SKM-1 treated with dmso at 0.1 percent for 144 hours (cell line): ENCODE measurements around the gene PIGW.

ENCODE experiments used
- DNase-seq: peaks from one replicate; lab custom pipeline; 2025; ENCODE audit not compliant: unreplicated experiment; lab: John Stamatoyannopoulos, UW

Gene PIGW, protein sequence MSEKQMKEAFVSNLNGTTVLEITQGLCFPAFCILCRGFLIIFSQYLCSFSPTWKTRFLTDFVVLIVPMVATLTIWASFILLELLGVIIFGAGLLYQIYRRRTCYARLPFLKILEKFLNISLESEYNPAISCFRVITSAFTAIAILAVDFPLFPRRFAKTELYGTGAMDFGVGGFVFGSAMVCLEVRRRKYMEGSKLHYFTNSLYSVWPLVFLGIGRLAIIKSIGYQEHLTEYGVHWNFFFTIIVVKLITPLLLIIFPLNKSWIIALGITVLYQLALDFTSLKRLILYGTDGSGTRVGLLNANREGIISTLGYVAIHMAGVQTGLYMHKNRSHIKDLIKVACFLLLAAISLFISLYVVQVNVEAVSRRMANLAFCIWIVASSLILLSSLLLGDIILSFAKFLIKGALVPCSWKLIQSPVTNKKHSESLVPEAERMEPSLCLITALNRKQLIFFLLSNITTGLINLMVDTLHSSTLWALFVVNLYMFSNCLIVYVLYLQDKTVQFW

DNA sequence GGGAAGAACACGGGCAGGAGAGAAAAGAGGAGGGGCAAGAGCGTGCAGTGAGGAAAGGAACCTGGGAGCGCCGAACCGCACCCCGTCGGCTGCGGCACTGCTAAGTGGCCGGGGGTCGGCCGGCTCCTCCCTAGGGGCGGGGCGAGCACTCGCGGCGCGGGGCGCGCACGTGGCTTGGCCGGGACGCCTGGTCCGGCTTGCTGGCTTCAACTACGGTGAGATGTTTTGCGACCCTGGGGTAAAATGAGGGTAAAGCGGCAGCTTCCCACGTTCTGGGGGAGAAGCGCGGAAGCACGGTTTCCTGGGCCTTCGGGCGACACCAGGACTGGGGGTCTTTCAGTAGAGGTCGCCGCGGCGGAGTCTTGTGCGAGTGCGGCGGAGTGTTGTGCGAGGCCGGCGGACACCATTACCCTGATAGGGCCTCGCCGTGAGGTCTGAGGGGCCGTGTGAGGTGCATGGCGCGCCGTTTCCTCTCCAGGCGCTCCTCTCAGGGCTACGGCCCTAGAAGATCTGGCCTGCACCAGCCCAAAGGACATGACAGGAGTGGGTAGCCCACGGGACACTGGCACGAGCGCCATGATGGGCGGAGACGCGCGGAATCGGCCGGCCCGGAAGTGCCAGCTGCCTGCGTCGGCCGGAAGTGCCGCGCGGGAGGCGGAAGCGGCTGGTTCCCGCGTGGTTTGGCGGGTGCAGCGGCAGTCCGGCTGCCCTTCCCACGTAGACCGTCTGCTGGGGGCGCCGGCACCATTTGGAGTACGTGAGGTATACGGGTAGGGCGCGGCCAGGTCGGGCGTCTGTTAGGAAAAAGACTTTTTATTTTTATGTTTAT lies at the start of gene PIGW, which contains the start of gene MYO19:
Gene PIGW, plus strand, starts transcription at position 148 of the 829 bp plus-strand sequence. CDS start 2,115 bp downstream, outside the sequence.
Gene MYO19, minus strand, starts transcription at position 29 of the 829 bp plus-strand sequence. CDS start 2,330 bp downstream, outside the sequence.
- DNase-seq = peak; percentile 88

DNA sequence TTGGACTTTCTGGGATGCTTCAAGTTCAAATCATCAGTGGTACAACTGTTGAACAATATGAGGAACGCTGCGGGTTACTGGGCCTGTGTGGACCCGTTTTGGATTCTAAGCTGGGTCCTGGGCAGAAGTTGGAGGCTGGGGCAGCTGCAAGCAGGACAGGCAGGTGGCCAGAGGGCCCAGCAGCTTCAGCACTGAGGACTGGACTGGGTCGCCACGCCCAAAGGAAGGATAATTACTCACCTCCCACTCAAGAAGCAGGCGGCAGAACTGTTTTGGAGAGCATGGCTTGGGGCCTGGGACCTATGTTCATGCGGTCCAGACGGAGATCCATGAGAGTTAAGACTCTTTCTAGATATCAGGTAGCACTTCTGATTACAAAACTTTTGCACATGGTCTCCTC lies 49.8 kb upstream of the PIGW start:
- DNase-seq = no peak

DNA sequence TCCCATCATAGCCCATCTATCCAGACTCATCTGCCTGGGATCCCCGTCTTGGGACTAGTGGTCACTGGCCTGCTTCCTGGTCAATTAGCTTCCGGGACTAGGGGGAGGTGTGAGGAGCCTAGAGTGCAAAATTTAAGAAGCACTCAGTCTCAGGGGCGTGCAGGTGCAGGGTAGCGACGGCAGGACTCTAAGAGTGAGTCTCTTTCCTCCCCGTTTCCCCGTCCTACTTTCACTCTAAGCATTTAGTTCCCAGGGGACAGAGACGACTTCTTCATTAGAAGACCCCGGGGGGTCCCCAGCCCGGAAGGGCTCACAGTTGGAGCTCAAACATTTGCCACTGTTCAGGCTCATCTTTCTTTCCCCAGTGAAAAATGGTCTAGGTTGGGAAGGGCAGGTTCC lies 49.0 kb upstream of the PIGW start:
- DNase-seq = no peak

DNA sequence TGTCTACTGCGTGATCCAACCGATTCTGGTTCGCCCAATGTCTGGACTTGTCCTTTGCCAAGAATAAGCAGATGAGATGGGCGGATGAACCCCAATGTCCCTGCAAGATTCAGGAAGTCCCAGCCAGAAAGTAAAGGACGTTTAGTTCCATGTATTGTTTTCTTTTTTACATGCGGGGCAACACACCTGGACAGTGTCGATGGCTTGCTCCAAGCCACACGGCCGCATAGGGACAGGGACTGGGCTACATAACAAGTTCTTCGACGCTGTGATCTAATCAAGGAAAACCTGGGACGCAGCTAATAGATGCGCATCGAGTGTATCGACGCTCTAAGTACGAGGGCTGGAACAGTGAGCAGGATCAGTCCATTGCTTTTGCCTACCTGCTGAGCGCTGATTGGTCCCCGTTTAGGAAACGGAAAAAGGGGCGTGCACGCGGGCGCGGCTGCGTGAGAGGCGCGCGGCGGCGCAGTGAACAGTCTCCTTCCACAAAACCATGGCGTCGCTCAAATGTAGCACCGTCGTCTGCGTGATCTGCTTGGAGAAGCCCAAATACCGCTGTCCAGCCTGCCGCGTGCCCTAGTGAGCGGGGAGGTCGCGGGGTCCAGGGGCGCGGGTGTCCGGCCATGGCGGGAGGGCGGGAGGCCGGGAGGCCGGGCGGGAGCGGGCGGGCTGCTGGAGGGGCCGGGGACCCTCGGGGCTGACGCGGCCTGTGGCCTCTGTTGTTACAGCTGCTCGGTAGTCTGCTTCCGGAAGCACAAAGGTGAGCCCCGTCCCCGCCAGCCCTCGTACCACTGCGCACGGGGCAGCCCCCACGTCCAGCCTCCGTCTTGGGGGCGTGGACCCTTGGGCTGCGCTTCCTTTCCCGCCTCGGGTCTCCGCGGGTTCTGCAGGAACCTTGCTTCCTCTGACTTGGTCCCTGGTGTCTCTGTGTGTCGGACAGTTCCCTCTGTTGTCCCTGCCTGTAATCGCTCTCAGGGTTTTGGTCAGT lies 48.3 kb upstream of the PIGW start, which contains the start of gene ZNHIT3:
Gene ZNHIT3, plus strand, starts transcription at position 478 of the 991 bp plus-strand sequence. Its CDS starts 19 bp downstream, at position 497.
- peak; percentile 91 for DNase-seq

DNA sequence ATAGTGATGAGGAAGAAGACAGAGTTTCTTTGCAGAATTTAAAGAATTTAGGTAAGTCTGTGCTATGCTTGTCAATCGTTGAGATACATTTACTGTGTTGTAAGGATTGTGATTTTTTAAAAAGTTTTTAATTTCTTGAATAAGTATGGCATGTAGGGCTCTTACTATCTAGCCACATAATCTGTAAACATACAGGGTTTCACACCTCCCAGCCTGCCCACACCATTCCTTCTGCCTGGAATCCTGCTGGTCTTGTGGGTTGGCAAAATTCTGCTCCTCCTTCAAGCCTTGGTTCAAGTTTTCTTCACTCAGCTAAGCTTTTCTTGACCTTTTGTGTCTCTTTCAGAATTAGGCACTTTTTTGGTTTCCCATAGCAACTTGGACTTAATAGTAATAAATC lies 40.8 kb upstream of the PIGW start:
- DNase-seq = no peak

DNA sequence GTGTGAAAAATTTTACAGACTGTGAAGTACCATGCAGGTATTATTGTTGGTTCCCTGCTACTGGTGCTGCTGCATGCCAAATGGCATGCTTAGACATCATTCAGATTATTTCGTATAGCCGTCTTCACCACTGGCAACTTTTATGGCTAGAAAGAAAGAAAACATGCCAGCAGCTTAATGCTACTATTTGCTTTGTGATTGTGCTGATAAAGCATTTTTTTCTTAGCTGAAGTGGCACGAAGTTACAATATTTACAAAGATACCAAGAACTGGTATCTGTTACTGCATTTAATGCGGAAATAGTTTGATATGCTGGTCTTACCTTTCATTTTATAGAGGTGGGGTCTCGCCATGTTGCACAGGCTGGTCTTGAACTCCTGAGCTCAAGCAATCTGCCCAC lies 40.1 kb upstream of the PIGW start:
- no peak for DNase-seq

DNA sequence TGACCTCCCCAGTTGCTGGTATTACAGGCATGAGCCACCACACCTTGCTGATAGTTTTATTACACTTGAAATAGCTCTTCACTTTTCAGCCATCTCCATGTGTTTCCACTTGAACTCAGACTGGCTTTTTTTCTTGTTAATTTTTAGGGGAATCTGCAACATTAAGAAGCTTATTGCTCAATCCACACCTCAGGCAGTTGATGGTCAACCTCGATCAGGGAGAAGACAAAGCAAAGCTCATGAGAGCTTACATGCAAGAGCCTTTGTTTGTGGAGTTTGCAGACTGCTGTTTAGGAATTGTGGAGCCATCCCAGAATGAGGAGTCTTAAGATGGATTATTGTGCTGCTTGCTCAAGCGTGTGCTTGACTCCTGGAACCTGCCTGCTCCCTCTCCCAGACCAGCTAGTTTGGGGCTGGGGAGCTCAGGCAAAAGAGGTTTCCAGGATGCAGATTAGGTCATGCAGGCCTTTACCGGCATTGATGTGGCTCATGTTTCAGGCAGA lies 39.7 kb upstream of the PIGW start:
- no peak for DNase-seq

DNA sequence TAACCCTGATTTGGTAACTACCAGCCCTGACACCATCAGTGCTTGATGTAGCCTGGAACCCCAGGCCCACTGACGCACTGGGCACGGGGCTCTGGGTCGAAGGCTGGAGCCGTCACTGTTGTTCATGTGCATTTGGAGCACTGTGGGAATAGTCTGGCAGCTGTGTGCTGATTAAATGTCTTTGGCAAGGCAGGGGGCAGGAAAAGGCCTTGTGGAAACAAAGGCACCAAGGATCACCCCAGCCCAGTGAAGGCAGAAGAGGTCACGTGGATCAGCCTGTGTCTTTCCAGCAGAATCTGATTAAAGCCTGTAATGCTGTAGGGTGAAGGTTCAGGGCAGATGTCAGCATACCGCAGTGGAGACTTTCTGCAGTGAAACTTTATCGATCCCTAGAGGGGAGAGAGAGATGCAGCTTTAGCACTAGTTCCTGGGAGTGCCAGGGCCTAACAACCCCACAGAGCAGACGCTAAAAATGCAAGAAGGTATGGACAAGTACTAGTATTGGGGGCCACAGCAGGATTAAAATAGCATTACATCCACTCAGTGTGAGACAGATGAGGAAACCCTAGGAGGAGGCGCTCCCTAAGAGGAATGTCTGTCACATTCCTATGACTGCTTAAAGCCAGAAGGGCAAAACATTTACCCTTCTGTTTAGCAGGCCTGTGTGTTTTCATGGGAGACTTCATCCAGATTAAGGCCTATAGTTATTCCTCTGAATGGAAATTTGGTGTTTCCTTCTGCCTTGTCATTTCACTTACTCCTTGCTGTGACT lies 38.6 kb upstream of the PIGW start:
- DNase-seq = no peak

DNA sequence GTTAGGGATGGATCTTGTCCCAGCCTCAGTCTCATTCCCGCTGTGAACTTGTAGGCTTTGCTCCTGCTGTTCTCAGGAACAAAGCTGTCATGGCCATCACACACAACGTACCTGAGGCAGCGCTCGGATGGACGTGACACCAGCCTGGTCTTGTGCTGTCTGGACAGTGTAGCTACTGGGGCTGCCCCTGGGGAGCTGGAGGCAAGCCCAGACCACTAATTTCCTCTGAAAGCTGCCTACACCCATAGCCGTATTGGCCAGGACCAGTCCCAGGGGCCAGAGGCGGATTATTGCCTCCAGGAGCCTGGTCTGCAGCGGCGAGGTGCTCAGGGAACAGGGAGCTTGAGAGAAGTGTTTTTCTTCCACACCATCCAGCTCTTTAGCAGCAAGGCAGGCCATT lies 36.6 kb upstream of the PIGW start:
- no peak for DNase-seq

DNA sequence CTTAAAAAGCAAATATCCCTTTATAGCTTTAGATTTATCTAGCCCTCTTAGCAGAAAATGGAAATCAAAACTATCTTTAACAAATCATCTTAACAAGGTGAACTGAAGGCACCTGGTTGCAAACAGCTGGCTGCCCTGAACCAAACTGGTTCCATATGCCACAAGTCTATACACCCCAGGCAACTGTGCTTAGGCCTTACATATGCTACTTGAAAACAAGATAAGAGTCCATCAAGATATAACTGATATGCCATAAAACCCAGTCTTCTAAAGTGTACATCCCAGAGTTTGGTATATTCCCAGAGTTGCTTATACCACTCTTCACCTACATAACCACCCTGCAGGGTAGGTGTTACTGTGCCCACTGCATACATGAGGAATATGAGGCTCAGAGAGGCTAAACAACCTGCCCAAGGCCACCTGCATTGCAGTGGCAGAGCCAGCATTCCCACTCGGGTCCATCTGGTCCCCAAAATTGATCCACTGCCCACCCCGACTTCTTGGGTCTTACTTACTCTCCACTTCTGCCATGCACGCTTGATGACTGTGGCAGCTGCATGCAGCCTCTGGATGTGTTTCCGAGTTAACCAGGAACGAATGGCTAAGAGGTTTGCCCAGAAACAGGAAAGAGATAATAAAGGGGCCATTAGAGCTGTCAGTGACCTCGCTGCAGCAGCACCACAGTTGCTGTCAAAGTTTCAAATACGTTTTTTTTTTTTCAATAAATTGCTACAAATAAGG lies 36.1 kb upstream of the PIGW start:
- no peak for DNase-seq

DNA sequence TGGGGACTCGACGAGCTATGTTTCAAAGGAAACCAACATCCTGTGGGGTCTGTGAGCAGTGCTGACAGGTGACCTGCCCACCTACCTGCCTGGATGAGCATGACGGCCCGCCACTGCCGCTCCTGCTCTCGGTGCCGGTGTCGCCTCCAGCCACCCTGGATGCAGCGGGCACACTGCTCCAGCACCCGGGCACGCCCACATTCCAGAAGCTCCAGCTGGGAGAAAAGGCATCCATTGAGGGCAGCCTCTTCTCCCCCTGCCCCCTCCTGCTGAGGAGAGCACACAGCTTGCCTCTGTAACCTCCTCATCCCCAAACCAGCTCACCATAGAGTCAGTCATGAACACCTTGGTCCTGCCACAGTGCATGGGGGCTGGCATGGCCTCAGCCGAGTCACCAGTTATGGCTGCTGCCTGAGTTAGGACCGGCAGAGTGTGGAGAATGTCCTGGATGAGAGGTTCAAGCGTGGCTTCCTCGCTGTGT lies 34.0 kb upstream of the PIGW start:
- no peak for DNase-seq

DNA sequence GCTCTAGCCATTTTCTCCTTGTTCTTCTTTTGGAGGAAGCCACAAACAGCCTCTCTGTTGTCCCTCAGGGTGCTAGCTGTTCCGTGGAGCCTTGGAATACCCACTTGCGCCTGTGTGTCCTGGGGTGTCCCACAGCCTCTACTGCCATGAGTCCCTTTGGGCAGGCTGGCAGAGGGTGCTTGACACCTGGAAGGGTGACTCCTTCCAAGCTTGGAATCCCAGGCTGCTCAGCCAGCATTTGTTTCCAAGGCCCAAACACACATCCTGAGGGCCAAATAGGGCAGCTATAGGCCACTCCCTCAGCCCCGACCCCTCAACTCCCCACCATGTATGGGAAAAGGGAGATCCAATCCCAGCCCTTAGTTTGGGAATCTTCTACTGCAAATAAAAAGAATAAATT lies 33.4 kb upstream of the PIGW start:
- no peak for DNase-seq

DNA sequence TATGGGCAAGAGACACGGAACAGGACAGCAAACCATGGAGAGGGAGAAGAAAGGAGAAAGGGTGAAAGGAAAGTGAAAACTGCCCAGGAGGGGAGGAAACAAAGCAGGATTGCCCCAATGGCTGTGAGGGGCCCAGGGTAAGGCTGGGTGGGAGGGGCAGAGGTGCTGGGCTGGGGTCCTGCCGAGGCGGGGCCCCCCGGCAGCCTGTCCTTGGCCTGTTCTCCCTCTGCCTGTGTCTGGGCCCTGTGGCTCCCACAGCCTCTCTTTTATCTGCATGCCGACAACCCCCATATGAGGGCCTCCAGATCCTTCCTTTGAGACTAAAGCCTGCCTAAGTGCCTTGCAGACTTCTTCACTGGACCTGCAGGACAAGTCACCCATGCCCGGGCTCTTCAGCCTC lies 32.8 kb upstream of the PIGW start:
- DNase-seq = no peak

DNA sequence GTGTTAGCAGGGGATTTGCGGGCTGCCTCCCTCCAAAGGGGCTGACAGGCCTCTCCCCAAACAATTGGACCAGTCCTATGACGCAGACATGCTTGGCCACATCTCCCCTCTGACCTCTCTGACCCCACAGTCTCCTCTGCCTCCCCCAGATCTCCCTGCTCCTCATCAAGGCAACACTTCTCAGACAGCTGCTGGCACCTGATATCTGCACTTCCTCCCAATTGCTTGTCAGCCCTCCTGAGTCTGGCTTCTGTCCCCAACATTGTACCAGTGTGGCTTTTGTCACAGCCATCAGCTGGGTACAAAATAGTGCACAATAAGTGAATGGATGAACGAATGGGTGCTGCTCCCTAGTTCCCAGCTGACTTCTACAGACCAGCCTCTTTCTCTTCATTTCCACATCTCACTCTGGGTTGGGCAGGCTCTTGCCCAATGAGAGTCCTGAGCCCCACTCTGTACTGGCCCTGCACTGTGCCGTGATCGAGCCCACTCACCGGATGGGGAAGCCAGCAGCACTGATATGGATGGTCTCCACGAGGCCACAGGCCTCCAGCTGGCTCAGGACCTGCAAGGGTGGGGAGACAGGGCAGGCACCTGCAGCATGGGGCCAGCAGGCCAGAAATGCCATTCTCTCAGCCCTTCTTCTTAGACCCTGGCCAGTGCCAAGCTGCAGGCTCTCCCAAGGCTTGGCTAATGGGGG lies 31.2 kb upstream of the PIGW start:
- no peak for DNase-seq

DNA sequence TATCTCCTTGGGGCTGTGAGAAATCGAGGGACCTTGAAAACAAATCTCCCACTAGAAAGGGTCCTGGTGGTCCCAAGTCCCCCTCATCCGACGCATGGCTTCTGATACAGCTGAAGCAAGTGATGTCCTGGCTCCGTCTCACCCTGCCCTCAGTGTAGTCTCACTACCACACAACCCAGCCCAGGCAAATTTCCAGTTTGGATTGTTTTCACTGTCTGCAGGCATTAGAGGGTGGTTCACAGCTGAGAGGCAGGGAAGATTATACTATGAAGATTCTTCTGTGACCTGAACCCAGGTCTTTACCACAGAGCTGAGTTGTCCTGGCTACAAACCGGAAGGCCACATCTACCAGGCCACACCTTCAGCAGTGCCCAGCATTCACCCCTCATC lies 30.6 kb upstream of the PIGW start:
- DNase-seq = no peak

DNA sequence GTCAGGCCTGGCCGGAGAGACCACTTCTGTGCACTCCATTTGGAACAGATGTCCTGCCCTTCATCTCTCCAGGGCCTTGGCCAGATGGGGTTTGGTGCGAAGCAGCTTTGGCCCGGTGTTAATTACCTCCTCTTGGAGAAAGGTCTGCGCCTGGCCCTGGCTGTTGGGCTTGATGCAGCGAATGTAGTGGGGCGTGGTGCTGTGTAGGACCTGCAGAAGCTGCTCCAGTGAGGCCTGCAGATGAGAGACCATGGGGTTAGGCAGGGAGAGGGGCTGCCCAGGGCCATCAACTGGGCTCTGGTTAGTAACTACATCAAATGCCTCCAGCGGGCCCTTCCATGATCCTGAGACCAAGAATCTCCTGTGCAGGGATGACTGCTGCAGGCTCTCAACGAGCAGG lies 29.6 kb upstream of the PIGW start:
- no peak for DNase-seq

DNA sequence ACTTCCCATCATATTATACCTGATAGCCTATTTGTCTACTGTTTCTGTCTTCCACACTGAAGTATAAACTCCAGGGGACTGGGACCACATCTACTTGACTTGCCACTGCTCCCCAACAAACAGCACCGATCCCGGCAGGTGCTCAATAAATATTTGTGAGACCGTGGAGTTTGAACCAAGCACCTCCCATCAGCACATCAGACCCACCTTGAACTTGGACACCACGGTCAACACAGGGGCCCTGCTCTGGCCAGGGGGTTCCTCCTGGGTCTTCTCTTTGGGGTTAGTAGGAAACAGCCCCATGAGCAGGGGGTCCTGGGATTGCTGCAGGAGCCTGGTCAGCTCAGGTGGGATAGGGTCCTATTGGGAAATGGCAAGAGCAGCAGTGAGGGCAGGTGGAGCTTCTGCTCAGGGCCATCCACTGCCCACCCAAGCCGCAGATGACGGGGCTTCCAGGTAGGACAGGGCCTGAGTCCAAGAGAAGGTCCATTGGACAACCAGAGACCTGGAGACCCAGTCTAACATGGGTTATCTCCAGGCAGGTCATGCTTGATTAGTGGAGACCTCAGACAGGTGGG lies 28.4 kb upstream of the PIGW start:
- no peak for DNase-seq

DNA sequence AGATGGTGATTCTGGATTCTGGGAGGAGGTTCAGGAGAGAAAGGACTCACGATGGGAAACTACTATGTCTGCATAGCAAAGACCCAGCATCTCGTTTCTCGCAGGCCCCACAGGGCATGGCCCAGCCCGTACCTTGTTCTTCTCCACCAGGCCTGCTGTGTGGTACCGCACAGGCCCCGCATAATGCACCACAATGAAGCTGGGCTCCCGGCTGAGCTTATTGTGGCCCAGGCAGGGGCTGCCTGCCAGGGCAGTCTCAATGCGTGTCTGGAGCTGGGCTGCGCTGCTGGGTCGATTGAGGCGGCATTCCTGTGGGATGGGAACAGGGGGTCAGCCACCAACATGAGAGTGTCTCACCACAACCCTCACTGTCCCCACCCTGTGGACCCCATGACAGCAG lies 28.0 kb upstream of the PIGW start:
- no peak for DNase-seq
